ENCODE data around the gene TMEM178B.

The TMEM178B gene

DNA sequence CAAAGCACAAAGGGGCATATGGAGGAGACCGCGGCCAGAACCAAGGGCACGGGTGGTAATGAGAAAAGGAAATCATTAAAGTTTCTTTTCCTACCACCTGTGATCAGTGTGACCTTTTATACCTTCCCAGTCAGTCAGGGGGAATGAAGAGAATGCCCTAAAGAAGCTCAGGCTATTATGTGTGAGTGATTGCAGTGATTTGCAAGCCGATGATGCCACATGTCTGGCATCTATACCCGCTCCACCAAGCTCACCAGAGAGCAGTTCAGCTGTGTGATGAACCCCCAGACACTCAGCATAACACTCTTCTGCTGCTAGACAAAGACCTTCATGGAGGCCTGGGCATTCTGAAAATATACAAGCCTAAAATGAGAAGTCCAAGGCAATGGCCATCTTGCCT is 371.1 kb downstream of the TMEM178B start:
- no peaks in the 10 kb centered on the region for H3K36me3 ChIP-seq (ENCODE audit: insufficient read depth, low read length)
- H3K4me1 ChIP-seq (ENCODE audit: control insufficient read depth, insufficient read depth, low read length, unreplicated experiment): no peaks in the 10 kb centered on the region
- no peak overlapping the region for H3K4me3 ChIP-seq (ENCODE audit: low read depth, low read length)
- H3K27me3 ChIP-seq (ENCODE audit: insufficient read depth, low read length): no peaks in the 10 kb centered on the region; the same call in 1 of the 2 replicates
- H2AFZ ChIP-seq (ENCODE audit: low read length, unreplicated experiment): no peak overlapping the region
- H3K79me2 ChIP-seq (ENCODE audit: control insufficient read depth, insufficient read depth, low read length, unreplicated experiment): no peaks in the 10 kb centered on the region
- no peak overlapping the region for H3K27ac ChIP-seq (ENCODE audit: low read depth, low read length)

GRCh38 chr7:141451232-141451631 is 377.4 kb downstream of the TMEM178B start:
- no peak overlapping the region for H3K4me3 ChIP-seq (ENCODE audit: low read depth, low read length)
- no peaks in the 10 kb centered on the region for H3K79me2 ChIP-seq (ENCODE audit: control insufficient read depth, insufficient read depth, low read length, unreplicated experiment)
- H3K36me3 ChIP-seq (ENCODE audit: insufficient read depth, low read length): no peaks in the 10 kb centered on the region
- H3K27me3 ChIP-seq (ENCODE audit: insufficient read depth, low read length): no peaks in the 10 kb centered on the region
- no peak overlapping the region for H3K27ac ChIP-seq (ENCODE audit: low read depth, low read length)
- no peak overlapping the region for H2AFZ ChIP-seq (ENCODE audit: low read length, unreplicated experiment)
- H3K4me1 ChIP-seq (ENCODE audit: control insufficient read depth, insufficient read depth, low read length, unreplicated experiment): no peaks in the 10 kb centered on the region

GRCh38 chr7:141452911-141453310 is 379.0 kb downstream of the TMEM178B start:
- H3K27ac ChIP-seq (ENCODE audit: low read depth, low read length): no peak overlapping the region
- H3K4me1 ChIP-seq (ENCODE audit: control insufficient read depth, insufficient read depth, low read length, unreplicated experiment): no peaks in the 10 kb centered on the region
- H2AFZ ChIP-seq (ENCODE audit: low read length, unreplicated experiment): no peak overlapping the region
- no peak overlapping the region for H3K4me3 ChIP-seq (ENCODE audit: low read depth, low read length)
- no peaks in the 10 kb centered on the region for H3K27me3 ChIP-seq (ENCODE audit: insufficient read depth, low read length)
- no peaks in the 10 kb centered on the region for H3K36me3 ChIP-seq (ENCODE audit: insufficient read depth, low read length)
- H3K79me2 ChIP-seq (ENCODE audit: control insufficient read depth, insufficient read depth, low read length, unreplicated experiment): no peaks in the 10 kb centered on the region

DNA sequence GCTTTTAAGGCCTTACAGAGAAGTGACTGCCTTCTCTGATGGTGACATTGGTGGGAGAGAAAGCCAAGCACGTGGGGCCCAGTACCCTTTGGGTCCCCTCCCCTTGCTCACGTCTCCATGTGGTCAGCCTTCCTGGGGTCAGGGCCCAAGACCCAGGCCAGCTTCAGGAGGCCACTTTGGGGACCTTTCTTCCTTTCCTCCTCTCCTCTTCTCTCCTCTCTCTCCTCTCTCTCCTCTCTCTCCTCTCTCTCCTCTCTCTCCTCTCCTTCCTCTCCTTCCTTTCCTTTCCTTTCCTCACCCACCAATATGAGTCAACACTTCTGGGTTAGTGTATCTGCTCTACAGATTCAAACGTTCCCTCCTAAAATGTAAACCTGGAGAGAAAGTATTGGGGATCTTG is 380.5 kb downstream of the TMEM178B start:
- no peak overlapping the region for H3K4me3 ChIP-seq (ENCODE audit: low read depth, low read length)
- H3K4me1 ChIP-seq (ENCODE audit: control insufficient read depth, insufficient read depth, low read length, unreplicated experiment): no peaks in the 10 kb centered on the region
- H3K36me3 ChIP-seq (ENCODE audit: insufficient read depth, low read length): no peaks in the 10 kb centered on the region
- no peaks in the 10 kb centered on the region for H3K79me2 ChIP-seq (ENCODE audit: control insufficient read depth, insufficient read depth, low read length, unreplicated experiment)
- no peak overlapping the region for H3K27ac ChIP-seq (ENCODE audit: low read depth, low read length)
- H2AFZ ChIP-seq (ENCODE audit: low read length, unreplicated experiment): no peak overlapping the region
- no peaks in the 10 kb centered on the region for H3K27me3 ChIP-seq (ENCODE audit: insufficient read depth, low read length)

DNA sequence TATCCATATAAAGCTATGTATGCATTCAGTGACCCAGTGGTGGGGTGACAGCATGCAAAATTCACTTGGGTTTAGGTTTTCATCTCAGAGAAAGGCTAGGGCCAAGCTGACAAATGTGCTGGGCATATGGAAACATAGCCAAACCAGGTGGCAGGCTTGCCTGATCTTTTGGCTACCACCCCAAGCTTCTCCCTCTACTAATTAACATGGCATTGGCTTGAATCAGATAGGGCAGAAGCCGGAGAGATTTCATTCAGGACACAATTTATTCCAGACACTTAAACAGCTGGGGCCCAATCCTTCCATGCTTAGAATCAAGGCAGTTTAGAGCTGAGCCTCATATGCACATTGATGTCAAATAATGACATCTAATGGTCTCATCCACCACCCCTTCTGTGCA is 381.9 kb downstream of the TMEM178B start:
- H3K27me3 ChIP-seq (ENCODE audit: insufficient read depth, low read length): no peaks in the 10 kb centered on the region
- no peaks in the 10 kb centered on the region for H3K79me2 ChIP-seq (ENCODE audit: control insufficient read depth, insufficient read depth, low read length, unreplicated experiment)

GRCh38 chr7:141456298-141456697 is 382.4 kb downstream of the TMEM178B start:
- H3K27me3 ChIP-seq (ENCODE audit: insufficient read depth, low read length): no peaks in the 10 kb centered on the region
- no peak overlapping the region for H3K4me3 ChIP-seq (ENCODE audit: low read depth, low read length)
- H2AFZ ChIP-seq (ENCODE audit: low read length, unreplicated experiment): no peak overlapping the region
- no peaks in the 10 kb centered on the region for H3K36me3 ChIP-seq (ENCODE audit: insufficient read depth, low read length)
- H3K79me2 ChIP-seq (ENCODE audit: control insufficient read depth, insufficient read depth, low read length, unreplicated experiment): no peaks in the 10 kb centered on the region
- no peak overlapping the region; the same call in 1 of the 2 replicates for H3K27ac ChIP-seq (ENCODE audit: low read depth, low read length)
- no peaks in the 10 kb centered on the region for H3K4me1 ChIP-seq (ENCODE audit: control insufficient read depth, insufficient read depth, low read length, unreplicated experiment)

More for the DNA sequence above, 381.9 kb downstream of the TMEM178B start:
- Histone ChIP-seq H3K36me3 (ENCODE audit: insufficient read depth, low read length) (no peaks in the 10 kb centered on the region), H2AFZ (ENCODE audit: low read length, unreplicated experiment) (no peak overlapping the region), H3K27ac (ENCODE audit: low read depth, low read length) (no peak overlapping the region; the same call in 1 of the 2 replicates), H3K4me3 (ENCODE audit: low read depth, low read length) (no peak overlapping the region), H3K4me1 (ENCODE audit: control insufficient read depth, insufficient read depth, low read length, unreplicated experiment) (no peaks in the 10 kb centered on the region)

DNA sequence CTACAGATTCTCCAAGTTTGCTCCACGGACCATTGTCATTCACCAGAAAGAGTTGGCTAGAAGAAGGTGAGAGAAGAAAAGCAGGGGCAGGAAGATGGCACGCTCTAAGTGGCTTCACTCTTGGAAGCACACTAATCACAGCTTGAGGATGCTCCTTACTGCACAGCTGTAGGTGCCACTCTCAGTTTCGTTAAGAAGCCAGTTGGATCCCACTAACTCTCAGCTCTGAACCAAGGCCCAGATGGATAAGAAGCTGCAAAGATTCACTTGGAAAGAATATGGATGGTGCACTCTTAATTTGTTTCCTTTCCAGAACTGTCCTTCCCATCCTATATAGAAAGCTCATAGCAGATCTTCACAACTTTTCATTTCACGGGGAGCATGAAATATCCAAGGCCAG is 382.8 kb downstream of the TMEM178B start:
- Histone ChIP-seq H3K79me2 (ENCODE audit: control insufficient read depth, insufficient read depth, low read length, unreplicated experiment) (no peaks in the 10 kb centered on the region), H2AFZ (ENCODE audit: low read length, unreplicated experiment) (no peak overlapping the region), H3K4me3 (ENCODE audit: low read depth, low read length) (no peak overlapping the region), H3K27me3 (ENCODE audit: insufficient read depth, low read length) (no peaks in the 10 kb centered on the region), H3K36me3 (ENCODE audit: insufficient read depth, low read length) (no peaks in the 10 kb centered on the region), H3K27ac (ENCODE audit: low read depth, low read length) (no peak overlapping the region), H3K4me1 (ENCODE audit: control insufficient read depth, insufficient read depth, low read length, unreplicated experiment) (no peaks in the 10 kb centered on the region)

DNA sequence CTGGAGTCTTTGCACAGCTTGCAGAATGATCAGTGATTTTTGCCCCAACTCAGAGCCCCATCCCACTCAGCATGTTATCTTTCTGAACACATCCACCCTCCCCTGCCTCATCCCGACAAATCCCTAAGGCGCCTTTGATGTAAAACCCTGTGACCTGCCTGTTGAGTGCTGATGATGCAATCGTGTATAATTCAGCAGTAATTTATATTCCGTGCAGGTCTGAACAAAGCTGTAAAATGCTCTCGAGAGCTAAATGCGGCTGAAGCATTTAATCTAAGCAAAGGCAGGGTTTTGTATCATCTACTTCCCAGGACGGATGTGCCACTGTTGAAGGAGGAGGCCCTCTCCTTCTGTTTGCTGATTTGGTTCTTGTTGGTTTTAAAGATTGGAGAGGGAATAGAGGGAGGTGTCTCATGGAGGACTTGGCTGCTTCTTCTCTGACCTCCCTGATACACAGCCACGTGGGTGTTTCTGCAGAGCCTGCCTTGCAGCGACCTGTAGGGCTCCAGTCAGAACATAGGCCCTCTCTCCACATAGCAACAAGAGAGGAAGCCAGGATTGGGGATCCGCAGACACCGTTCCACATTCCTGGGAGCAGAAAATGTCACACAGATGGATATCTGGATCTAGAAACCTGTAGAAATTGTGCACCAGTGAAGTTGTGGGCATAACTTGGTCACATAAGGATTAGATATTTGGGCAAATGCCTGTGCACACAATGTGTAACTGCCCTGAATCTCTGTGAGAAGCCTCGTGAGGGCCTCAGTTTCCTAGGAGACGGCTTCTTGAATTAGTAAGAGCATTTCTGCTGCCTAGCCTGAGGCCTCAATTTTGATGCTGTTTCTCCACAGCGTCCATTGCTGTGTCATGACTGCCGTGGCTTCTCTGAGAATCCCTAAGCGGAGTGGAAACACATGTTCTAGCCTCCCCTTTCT is 387.2 kb downstream of the TMEM178B start:
- no peaks in the 10 kb centered on the region for H3K4me1 ChIP-seq (ENCODE audit: control insufficient read depth, insufficient read depth, low read length, unreplicated experiment)
- H3K4me3 ChIP-seq (ENCODE audit: low read depth, low read length): no peak overlapping the region
- H3K27ac ChIP-seq (ENCODE audit: low read depth, low read length): no peak overlapping the region
- no peaks in the 10 kb centered on the region for H3K27me3 ChIP-seq (ENCODE audit: insufficient read depth, low read length)
- H2AFZ ChIP-seq (ENCODE audit: low read length, unreplicated experiment): no peak overlapping the region
- no peaks in the 10 kb centered on the region for H3K36me3 ChIP-seq (ENCODE audit: insufficient read depth, low read length)
- no peaks in the 10 kb centered on the region for H3K79me2 ChIP-seq (ENCODE audit: control insufficient read depth, insufficient read depth, low read length, unreplicated experiment)

DNA sequence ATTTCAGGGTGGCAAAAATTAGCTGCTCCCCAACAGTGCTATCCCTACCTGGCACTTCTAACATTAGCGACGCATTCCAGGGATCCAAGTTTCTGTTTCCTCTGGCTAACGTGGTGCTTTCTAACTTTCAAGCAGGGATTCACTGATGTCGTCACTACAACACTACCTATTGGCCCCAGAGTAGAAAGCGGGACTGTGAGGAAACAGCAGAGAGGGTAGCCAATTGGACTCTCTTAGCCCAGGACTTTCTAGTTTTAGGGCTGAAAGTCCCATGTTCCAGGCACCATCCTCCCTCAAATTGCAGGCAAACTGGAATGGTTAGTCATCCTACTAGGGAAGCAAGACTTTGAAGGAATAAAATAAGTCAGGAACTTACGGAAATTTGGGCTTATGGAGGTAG is 388.1 kb downstream of the TMEM178B start:
- no peaks in the 10 kb centered on the region for H3K4me1 ChIP-seq (ENCODE audit: control insufficient read depth, insufficient read depth, low read length, unreplicated experiment)
- no peak overlapping the region for H3K27ac ChIP-seq (ENCODE audit: low read depth, low read length)
- no peaks in the 10 kb centered on the region for H3K36me3 ChIP-seq (ENCODE audit: insufficient read depth, low read length)
- no peak overlapping the region for H3K4me3 ChIP-seq (ENCODE audit: low read depth, low read length)
- no peaks in the 10 kb centered on the region for H3K27me3 ChIP-seq (ENCODE audit: insufficient read depth, low read length)
- no peaks in the 10 kb centered on the region for H3K79me2 ChIP-seq (ENCODE audit: control insufficient read depth, insufficient read depth, low read length, unreplicated experiment)
- no peak overlapping the region for H2AFZ ChIP-seq (ENCODE audit: low read length, unreplicated experiment)

GRCh38 chr7:141462958-141463357 is 389.1 kb downstream of the TMEM178B start:
- Histone ChIP-seq H2AFZ (ENCODE audit: low read length, unreplicated experiment) (no peak overlapping the region), H3K4me3 (ENCODE audit: low read depth, low read length) (no peak overlapping the region), H3K27ac (ENCODE audit: low read depth, low read length) (no peak overlapping the region), H3K4me1 (ENCODE audit: control insufficient read depth, insufficient read depth, low read length, unreplicated experiment) (no peaks in the 10 kb centered on the region), H3K36me3 (ENCODE audit: insufficient read depth, low read length) (no peaks in the 10 kb centered on the region), H3K79me2 (ENCODE audit: control insufficient read depth, insufficient read depth, low read length, unreplicated experiment) (no peaks in the 10 kb centered on the region), H3K27me3 (ENCODE audit: insufficient read depth, low read length) (no peaks in the 10 kb centered on the region)

- Histone ChIP-seq H3K27ac (ENCODE audit: low read depth, low read length) (no peak overlapping the region), H3K36me3 (ENCODE audit: insufficient read depth, low read length) (no peaks in the 10 kb centered on the region), H3K4me1 (ENCODE audit: control insufficient read depth, insufficient read depth, low read length, unreplicated experiment) (no peaks in the 10 kb centered on the region), H3K27me3 (ENCODE audit: insufficient read depth, low read length) (no peaks in the 10 kb centered on the region), H2AFZ (ENCODE audit: low read length, unreplicated experiment) (no peak overlapping the region), H3K79me2 (ENCODE audit: control insufficient read depth, insufficient read depth, low read length, unreplicated experiment) (no peaks in the 10 kb centered on the region), H3K4me3 (ENCODE audit: low read depth, low read length) (no peak overlapping the region)
These were observed 390.1 kb downstream of the TMEM178B start for GRCh38 chr7:141463986-141464385.

Measured in ACC112 (cell line).